HG03139 (cell line): Measurements from ENCODE around the gene FNBP1.

Experiments used
- ATAC-seq: cut with Tn5 transposase; IDR thresholded peaks from one replicate; pipeline ENCODE4 v1.9.1; 2021; ENCODE audit not compliant: unreplicated experiment

The FNBP1 gene

DNA sequence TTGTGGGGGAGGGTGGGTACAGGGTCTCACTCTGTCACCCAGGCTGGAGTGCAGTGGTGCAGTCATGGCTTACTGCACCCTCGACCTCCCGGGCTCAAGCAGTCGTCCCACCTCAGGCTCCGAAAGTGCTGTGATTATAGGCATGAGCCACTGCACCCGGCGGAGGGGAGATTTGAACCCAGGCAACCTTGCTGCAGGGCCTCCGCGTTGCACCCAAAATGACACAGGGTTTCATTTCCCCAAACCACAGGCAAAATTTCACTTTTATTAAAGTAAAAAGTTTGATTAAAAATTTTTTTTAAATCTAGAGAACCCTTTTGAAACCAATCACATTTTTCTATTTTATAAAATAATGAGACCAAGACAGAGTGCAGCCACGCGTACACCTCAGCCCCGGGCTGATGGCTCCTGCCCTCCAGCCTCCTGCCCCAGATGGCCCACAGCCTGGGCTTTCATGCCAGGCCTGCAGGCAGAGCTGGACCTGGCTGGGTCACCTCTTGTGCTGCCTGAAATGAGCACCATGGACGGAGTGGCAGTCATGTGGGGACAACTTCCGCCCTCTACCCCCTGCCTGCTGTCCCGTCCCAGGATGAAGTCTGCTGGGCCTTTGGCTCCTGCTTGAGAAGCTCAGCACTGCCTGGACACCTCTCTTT lies 177.2 kb downstream of the FNBP1 start:
- ATAC-seq = no peak

DNA sequence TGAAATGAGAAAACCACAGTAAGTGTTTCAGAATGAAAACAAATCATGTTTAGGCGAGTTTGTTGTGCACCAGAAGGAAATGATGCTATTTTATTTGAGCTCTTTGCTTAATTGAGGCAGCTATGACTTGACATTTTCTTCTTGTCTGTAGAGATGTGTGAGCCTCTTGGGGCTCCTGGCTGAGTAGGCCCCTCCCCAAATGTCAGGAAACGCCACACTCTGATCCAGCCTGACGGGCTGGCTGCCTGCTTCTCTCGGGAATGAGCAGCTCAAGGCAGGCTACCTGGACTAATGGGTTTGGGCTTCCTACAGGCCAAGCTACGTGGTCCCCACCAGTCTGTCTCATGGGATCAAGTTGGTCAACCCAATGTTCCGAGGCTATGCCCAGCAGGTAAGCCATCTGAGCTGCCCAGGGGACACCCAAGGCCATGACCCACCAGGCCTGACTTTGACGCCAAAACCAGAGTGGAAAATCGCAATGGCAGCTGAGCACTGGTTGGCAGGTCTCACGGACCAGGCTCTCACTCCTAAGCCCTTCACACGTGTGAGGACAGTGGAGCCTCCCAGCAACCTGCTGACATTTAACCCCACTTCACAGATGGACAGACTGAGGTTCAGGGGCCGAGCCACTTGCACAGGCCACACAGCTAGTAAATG lies 177.9 kb downstream of the FNBP1 start:
- no peak for ATAC-seq

DNA sequence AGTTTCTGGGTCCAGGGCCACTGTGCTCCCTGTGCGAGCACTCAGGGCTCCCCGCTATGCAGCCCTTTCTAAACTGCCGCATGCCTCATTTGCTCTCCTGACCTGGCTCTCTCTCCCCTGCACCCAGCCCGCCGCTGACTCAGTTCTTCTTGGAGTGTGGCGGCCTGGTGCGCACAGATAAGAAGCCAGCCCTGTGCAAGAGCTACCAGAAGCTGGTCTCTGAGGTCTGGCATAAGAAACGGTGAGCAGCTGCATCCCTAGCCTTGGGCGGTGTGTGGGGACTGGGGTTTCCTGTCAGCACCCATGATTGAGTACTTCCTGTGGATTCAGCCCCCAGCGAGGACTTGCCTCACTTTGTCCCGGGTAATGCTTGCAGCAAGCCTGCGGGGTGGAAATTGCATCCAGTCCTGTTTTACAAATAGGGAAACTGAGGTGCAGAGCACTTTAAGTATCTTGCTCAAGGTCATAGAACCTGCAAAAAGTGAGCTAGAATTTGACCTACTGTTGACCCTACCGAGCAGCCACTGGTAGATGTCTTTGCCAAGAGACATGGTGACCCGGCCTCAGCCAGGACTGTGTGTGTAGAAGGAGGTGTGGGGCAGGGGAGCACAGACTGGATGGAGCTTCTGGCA lies 179.8 kb downstream of the FNBP1 start:
- ATAC-seq = no peak

DNA sequence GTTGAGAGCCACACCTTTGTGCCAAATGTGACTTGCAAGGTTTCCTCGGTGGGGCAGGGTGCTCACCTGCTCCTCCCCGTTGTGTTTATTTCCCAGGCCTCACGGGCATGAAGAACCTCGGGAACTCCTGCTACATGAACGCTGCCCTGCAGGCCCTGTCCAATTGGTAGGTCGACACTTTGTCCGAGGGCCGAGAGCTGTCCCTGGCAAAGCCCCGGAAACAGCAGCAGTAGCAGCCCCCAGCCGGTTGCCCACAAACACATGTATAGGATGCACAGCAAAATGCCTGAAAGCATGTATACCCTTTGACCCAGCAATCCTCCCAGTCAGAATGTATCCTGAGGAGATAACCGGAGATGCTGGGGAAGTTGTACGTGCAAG lies 181.6 kb downstream of the FNBP1 start:
- no peak for ATAC-seq

DNA sequence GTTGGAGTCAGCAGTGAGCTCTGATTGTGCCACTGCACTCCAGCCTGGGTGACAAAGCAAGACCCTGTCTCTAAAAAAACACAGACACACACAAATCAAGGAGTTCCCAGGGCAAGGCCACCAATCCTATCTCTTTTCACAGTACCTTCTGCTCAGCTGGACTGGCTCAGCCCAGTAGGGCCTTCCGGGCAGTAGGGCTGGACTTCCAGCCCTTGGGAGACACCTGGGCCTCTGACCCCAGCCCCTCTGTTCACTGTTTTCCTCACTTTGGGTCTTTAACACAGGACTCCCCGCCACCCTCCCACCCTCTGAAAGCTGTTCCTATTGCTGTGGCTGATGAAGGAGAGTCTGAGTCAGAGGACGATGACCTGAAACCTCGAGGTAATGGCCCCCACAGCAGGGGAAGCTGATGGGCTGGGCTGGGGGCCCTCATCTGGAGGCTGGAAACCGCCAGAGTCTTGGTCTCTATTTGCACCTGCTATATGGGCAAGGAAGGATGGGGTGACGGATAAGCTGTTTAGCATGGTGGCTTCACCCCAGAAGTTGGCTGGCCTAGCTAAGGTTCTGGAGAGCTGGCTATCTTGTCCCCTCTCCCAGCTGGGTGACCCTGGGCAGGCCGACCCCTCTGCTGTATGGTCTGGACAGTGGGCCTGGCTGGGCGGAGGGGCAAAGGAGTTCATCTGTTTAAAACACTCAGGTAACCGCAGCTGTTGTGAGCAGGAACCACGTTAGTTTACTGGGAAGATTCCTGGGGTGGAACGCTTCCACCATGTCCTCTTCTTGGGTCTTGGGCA lies 182.1 kb downstream of the FNBP1 start:
- no peak for ATAC-seq

DNA sequence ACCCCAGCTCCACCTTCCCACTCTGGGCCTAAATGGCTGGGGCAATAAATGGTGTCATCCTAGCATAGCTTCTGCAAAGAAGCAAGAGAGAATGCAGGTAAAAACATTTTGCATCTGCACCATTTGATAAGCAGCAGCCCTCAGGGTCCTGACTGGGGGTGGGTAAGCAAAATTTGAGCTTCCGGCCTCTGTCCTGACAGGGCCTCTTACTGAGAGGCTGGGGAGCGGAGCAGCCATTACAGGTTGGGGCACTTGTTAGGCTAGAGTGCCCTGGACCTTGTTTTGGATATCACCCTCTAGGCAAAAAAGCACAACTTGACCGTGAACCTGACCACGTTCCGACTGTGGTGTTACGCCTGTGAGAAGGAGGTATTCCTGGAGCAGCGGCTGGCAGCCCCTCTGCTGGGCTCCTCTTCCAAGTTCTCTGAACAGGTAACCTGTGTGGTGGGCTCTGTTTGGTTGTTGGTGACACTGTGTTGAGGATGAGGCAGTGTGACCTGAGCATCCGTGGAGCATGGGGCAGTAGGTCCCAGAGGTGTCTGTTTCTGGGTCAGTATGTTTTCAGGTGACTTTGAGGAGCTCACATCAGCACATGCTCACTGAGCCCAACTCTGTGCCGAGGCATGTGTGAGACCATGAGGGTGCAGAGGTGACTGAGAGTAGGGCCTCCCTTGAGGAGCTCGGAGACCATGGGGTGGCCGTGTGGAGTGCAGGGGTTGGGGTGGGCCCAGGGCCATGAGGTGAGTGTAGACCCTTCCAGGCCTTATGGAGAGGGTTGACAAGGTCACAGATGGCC lies 184.6 kb downstream of the FNBP1 start:
- ATAC-seq = no peak

DNA sequence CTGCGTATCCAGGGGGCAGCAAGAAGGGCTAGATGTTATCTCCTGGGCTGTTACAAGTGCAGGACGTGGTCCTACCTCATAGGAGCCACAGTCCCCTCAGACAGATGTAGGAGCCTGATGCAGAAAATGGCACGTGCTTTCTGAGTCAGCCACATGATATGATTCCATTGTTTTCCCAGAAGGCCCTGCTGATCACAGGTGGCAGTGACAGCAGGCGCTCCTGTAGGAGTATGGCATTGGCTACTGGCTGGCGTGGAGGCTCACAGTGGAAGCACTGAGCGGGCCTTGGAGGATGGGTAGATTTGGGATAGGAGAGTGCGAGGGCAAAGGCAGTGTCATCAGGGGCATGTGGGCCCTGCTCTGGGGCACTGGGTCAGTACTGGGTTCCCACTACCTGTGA lies 185.8 kb downstream of the FNBP1 start:
- ATAC-seq = no peak

DNA sequence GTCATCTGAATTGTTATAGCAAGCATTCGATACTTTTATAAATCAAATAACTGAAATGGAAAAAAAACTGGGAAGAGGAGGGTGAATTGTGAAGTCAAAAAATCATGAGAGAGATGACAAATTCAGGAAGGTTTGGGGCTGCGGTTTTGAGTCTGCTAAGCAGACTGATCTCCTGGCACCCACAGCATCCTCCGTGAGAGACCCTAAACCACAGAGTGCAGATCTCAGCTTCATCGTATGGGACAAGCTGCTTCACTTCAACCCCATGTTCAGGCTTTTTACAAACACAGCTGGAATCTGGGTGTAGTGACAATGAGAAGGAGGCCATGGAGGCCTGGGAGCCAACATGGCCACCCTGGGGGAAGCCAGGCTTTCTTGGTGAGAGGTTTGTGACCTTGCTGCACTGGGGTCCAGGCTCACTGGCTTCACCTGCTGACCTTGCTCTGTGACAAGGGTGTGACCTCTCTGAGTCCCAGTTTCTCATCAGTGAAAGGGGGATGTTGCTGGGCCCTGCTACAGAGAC lies 188.3 kb downstream of the FNBP1 start:
- ATAC-seq = no peak

DNA sequence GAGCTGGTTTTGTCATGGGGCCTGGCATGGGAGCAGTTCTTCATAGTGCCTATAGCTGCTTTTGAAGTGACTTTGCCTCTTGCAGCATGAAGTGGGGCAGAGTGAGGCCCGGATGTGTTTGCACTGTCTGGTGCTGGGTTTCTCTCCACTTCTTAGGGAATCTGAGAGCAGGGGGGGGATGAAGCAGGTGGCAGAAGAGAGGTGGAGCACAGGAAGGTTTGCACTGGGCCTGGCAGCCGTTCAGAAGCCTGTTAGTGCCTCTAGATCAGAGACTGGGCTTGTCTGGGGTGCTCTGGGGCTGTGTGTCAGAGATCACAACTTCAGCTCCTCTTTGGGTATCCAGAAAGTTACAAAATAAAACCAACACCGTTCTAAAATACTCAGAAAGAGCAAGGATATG lies 189.4 kb downstream of the FNBP1 start:
- ATAC-seq = no peak

DNA sequence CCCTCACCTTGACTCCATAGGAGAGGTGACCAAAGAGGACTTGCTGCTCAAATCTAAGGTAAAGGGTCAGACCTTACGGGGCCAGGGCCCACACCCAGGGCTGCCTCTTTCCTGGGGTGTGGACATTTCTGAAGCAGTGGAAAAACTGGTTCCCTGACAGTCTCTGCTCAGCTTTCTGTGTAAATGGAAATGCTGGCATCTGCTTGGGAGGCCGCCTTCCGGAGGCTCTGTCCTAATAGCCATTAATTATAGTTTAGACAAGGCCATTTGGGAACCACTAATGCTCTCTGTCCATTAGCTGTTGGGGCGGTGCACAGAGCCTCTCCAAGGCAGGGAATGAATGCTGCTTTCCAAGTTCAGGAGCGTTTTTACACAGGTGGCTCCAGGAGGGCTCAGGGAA lies 190.4 kb downstream of the FNBP1 start:
- no peak for ATAC-seq

DNA sequence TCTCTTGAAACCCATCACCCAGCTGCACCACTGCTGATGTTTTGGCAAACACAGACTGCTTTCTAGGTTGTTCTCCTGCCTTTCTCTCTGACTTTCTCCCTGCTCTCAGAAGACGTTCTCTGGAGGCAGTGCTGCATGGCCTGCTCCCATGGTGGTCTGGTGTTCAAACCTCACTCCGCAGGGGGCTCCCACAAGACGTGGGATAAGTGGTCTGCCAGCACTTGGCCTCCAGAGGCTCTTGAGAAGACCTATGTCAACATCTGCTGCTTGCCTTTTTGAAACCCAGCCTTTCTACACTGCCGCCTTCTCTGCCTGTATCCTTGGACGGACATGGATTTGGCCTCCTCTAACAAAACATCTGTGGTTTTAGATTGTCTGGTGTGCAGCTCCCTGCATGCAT lies 191.2 kb downstream of the FNBP1 start:
- no peak for ATAC-seq

DNA sequence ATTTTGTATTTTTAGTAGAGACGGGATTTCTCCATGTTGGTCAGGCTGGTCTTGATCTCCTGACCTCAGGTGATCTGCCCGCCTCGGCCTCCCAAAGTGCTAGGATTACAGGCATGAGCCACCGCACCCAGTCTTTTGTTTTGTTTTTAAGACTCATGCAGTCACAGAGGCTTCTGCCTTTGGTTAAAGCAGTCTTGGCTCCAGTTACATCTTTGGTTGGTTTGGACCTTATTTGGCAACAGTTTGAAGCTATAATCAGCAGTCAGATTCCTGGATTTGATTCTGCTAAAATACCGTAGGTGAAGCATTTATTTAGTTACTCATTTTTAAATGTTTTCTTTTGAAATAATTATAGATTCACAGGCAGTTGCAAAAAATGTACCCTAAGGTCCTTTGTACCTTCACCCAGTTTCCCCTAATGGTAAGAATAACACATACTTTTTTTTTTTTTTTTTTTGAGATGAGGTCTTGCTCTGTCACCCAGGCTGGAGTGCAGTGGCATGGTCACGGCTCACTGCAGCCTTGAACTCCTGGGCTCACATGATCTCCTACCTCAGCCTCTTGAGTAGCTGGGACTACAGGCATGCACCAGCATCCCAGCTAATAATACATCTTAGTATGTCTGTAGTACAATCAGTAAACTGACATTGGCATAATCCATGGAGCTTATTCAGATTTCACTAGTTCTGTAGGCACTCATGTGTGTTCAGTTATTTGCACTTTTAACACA lies 192.0 kb downstream of the FNBP1 start:
- no peak for ATAC-seq

DNA sequence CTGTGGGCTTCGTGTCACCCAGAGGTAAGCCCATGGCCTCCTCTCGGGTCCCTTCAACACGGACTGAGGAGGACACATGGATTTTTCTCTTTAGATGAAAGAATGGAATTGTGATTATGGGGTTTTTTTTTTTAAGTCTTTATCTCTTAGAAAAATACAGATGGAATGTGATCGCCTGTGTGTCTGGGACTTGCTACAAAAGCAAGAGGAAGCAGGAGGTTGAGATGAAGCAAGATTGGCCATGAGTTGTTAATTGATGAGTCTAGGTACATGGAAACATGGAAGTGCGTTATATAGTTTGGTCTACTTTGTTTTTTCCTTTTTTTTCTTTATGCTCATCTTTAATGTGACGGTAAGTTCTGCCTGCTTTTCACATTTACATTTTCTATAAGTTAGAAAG lies 193.1 kb downstream of the FNBP1 start:
- no peak for ATAC-seq

DNA sequence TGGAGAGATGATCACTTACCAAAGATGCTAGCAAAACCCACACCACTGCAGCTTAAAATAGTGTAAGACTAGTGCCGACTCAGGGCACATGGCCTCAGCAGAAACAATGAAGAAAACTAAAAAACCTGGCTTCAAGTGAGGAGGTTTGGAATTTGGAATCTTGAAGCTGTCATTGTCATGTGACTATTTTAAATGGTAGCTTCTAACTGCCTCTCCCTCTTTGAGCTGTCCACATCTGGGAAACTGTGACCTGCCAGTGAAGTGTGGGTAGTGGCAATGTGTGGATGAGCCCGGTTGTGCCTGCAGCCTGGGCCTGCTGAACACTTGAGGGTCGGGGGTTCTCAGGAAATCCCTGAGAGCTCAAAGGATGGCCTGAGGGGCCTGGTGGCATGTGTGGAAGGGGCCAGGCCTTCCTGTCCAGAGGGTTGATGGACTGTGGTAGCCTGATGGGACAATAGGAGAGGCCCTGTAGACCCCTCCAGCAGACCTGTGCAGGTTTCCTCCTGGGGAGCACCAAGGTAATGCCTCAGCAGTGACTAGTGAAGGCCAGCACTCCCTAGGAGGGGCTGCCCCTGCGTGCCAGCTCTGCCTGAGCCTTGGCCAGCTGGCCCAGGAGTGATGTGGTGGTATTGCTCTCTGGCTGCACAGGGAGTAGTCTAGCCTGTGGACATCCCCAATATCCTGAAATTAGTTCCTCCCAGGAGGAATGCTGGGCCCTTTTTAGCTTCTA lies 194.1 kb downstream of the FNBP1 start:
- no peak for ATAC-seq

DNA sequence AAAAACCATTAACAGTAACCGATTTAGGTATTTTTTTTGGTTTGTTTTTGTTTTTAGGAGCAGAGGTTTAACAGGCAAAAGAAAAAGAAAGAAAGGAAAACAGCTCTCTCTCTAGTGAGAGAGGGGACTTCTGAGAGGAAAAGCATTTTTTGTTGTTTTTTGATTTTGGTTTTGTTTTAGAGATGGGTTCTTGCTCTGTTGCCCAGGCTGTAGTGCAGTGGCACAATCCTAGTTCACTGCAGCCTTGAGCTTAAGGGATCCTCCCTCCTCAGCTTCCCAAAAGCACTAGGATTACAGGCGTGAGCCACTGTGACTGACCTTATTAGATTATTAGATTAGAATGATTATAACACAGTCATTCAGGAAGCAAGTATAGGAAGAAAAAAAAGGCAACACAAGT lies 197.6 kb downstream of the FNBP1 start:
- ATAC-seq = no peak

DNA sequence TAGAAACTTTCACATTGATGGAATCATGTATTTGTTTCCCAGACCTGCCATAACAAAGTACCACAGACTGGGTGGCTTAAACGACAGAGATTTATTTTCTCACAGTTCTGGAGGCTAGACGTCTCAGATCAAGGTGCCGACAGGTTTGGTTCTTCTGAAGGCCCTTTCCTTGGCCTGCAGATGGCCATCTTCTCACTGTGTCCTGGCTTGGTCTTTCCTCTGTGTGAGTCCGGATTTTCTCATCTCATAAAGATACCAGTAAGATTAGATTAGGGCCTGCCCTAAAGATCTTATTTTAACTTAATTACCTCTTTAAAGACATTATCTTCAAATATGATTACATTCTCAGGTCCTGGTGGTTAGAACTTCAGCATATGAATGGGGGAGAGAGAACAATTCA lies 201.9 kb downstream of the FNBP1 start:
- ATAC-seq = no peak

DNA sequence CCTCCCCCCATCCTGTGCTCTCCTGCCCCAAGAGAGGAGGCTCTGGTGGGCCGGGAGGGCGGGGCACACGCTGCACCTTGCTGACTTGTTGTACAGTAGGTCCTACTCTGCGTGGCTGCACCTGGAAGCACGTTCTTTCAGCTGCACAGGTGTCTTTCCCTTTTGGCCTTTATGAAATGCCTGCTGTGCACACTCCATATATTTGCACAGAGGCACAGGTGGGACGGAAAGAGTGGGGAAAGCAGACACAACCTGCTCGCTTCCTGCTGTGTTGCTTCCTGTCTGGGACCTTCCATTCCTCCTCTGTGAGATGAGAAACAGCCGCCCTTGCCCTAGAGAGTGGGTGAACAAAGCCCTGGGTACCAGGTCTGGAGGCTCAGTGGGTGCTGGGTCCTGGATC lies 203.0 kb downstream of the FNBP1 start:
- no peak for ATAC-seq

DNA sequence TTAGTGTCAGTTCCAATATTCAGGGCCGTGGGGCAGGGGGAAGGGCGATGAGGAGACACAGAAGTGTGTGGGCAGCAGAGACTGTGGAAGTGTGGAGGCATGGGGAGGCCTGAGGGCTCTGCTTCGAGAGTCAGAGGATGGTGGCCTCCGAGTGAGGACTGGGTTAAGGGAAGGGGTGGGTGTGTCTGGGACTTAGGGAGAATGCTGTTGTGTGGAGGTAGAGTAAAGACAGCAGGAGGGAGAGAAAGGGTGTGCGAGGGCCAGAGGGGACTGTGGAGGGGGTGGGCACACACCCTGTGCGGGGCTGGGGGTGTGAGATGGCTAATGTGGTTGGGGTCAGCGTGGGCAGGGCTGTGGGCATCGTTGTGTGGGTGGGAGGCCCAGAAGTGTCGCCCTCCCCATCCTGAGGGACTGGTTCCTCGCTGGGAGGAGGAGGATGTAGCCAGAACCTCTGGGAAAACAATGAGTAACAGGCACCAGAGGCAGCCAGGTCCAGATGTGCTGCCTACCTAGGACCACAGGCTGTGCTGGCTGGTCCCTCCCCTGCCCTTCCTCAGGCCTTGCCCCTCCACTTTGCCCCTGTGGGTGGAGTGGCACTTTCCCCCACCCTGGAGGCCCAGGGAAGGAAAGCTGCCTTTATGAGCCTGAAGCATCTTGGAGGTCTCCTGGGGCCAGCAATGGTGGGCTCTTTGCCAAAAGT lies 203.5 kb downstream of the FNBP1 start:
- ATAC-seq = no peak

DNA sequence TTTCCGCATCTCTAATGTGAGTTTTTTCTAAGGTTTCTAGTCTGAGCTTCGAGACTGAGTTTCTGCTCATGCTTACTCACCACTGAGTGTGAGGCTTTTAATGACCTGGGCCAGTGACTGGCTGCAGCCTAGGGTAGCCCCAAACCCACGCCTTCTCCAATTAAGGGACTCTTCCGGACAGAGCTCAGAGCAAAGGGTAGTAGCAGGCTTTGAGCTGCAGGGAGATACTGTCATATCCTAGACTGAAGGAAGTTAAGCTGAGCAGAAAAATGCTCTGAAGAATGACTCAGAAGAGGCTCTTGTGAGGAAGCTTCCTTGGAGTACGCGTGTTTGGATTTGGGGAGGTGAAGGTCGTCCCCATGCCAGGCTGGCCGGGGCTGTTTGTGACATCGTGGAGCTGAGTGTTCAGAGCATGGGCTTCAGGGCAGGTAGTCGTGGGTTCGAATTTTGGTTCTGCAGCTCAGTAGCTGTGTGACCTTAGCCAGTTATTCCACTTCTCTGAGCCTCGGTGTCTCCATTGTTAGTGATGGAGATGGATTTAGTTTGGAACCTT lies 204.2 kb downstream of the FNBP1 start:
- ATAC-seq = no peak
